ENCODE data around the gene CLRN1. TPM values are rescaled to one million over a fixed set of nuclear protein-coding genes. Genes with fewer than 3 reads are reported as not detected.

The CLRN1 gene
- total RNA-seq, 1 experiment from 2014 or later = not detected

- no peak for DNase-seq
- peaks cover 55% of the 10 kb centered on the region for H3K27me3 ChIP-seq
- no peak overlapping the region for H3K4me3 ChIP-seq
- H3K36me3 ChIP-seq = no peaks in the 10 kb centered on the region
- H3K9me3 ChIP-seq = no peaks in the 10 kb centered on the region; the same call in 1 of the 2 replicates
These were observed 66.8 kb downstream of the CLRN1 start for GRCh38 chr3:150905746-150906145.

- Histone ChIP-seq H3K27me3 (peaks cover 54% of the 10 kb centered on the region), H3K36me3 (no peaks in the 10 kb centered on the region), H3K4me3 (no peak within 1 kb of the TSS), H3K9me3 (no peaks in the 10 kb centered on the region; the same call in 1 of the 2 replicates)
- DNase-seq = no peak
These were observed 67.2 kb downstream of the CLRN1 start, which contains the start of gene MINDY4B for GRCh38 chr3:150905339-150905738. TSS of gene MINDY4B (minus strand) at chr3:150905439. CDS start at chr3:150905439, 0 bp downstream.

- DNase-seq = no peak
- Histone ChIP-seq H3K36me3 (no peaks in the 10 kb centered on the region), H3K9me3 (no peaks in the 10 kb centered on the region; the same call in 1 of the 2 replicates), H3K4me3 (no peak overlapping the region), H3K27me3 (peaks cover 33% of the 10 kb centered on the region)
These were observed 69.5 kb downstream of the CLRN1 start for GRCh38 chr3:150902988-150903387.

- DNase-seq = no peak
- Histone ChIP-seq H3K9me3 (no peaks in the 10 kb centered on the region; the same call in 1 of the 2 replicates), H3K36me3 (no peaks in the 10 kb centered on the region), H3K27me3 (peaks cover 33% of the 10 kb centered on the region), H3K4me3 (no peak overlapping the region)
These were observed 70.7 kb downstream of the CLRN1 start for GRCh38 chr3:150901793-150902192.

- DNase-seq = no peak
- H3K4me3 ChIP-seq = no peak overlapping the region
- peaks cover 12% of the 10 kb centered on the region for H3K27me3 ChIP-seq
- H3K36me3 ChIP-seq = no peaks in the 10 kb centered on the region
- H3K9me3 ChIP-seq = no peaks in the 10 kb centered on the region; the same call in 1 of the 2 replicates
These were observed 73.4 kb downstream of the CLRN1 start for GRCh38 chr3:150899141-150899540.

- Histone ChIP-seq H3K9me3 (no peaks in the 10 kb centered on the region), H3K36me3 (no peaks in the 10 kb centered on the region), H3K27me3 (peaks cover 3% of the 10 kb centered on the region), H3K4me3 (no peak overlapping the region)
- no peak for DNase-seq
These were observed 74.3 kb downstream of the CLRN1 start for GRCh38 chr3:150898046-150898754.

GRCh38 chr3:150897592-150897991, 74.9 kb downstream of the CLRN1 start:
- Histone ChIP-seq H3K27me3 (no peaks in the 10 kb centered on the region; the same call in none of the 2 replicates), H3K36me3 (no peaks in the 10 kb centered on the region), H3K4me3 (no peak overlapping the region), H3K9me3 (no peaks in the 10 kb centered on the region)
- no peak for DNase-seq

- no peak for DNase-seq
- H3K27me3 ChIP-seq = peaks cover 19% of the 10 kb centered on the region
- H3K36me3 ChIP-seq = no peaks in the 10 kb centered on the region
- H3K9me3 ChIP-seq = no peaks in the 10 kb centered on the region
- no peak overlapping the region for H3K4me3 ChIP-seq
These were observed 81.7 kb downstream of the CLRN1 start for GRCh38 chr3:150890831-150891230.

- Histone ChIP-seq H3K27me3 (peaks cover 24% of the 10 kb centered on the region), H3K4me3 (no peak overlapping the region), H3K9me3 (no peaks in the 10 kb centered on the region), H3K36me3 (no peaks in the 10 kb centered on the region)
- no peak for DNase-seq
These were observed 82.2 kb downstream of the CLRN1 start for GRCh38 chr3:150890295-150890694.

- no peak overlapping the region for H3K4me3 ChIP-seq
- no peaks in the 10 kb centered on the region for H3K36me3 ChIP-seq
- no peaks in the 10 kb centered on the region for H3K9me3 ChIP-seq
These were observed 83.4 kb downstream of the CLRN1 start for GRCh38 chr3:150889106-150889505.

GRCh38 chr3:150887031-150887430, 85.5 kb downstream of the CLRN1 start:
- Histone ChIP-seq H3K9me3 (no peaks in the 10 kb centered on the region), H3K36me3 (no peaks in the 10 kb centered on the region), H3K4me3 (no peak overlapping the region), H3K27me3 (peaks cover 40% of the 10 kb centered on the region)
- DNase-seq = no peak

More at GRCh38 chr3:150889106-150889505, 83.4 kb downstream of the CLRN1 start:
- H3K27me3 ChIP-seq = peaks cover 27% of the 10 kb centered on the region
- no peak for DNase-seq

- Histone ChIP-seq H3K9me3 (no peaks in the 10 kb centered on the region), H3K27me3 (peaks cover 36% of the 10 kb centered on the region), H3K4me3 (no peak overlapping the region), H3K36me3 (no peaks in the 10 kb centered on the region)
- no peak for DNase-seq
These were observed 87.0 kb downstream of the CLRN1 start for GRCh38 chr3:150885535-150885934.

- Histone ChIP-seq H3K4me3 (no peak overlapping the region), H3K27me3 (peaks cover 13% of the 10 kb centered on the region), H3K36me3 (no peaks in the 10 kb centered on the region), H3K9me3 (no peaks in the 10 kb centered on the region)
- no peak for DNase-seq
These were observed 93.4 kb downstream of the CLRN1 start for GRCh38 chr3:150878996-150879575.

GRCh38 chr3:150878290-150878689, 94.2 kb downstream of the CLRN1 start:
- no peaks in the 10 kb centered on the region for H3K9me3 ChIP-seq
- no peak for DNase-seq
- H3K36me3 ChIP-seq = no peaks in the 10 kb centered on the region
- no peak overlapping the region for H3K4me3 ChIP-seq
- H3K27me3 ChIP-seq = peaks cover 5% of the 10 kb centered on the region; the same call in 1 of the 2 replicates

GRCh38 chr3:150877303-150877702, 95.2 kb downstream of the CLRN1 start:
- no peak for DNase-seq
- H3K27me3 ChIP-seq = no peaks in the 10 kb centered on the region; the same call in 1 of the 2 replicates
- H3K9me3 ChIP-seq = no peaks in the 10 kb centered on the region
- no peaks in the 10 kb centered on the region for H3K36me3 ChIP-seq
- no peak overlapping the region for H3K4me3 ChIP-seq

GRCh38 chr3:150876611-150877265, 95.8 kb downstream of the CLRN1 start:
- Histone ChIP-seq H3K9me3 (no peaks in the 10 kb centered on the region), H3K36me3 (no peaks in the 10 kb centered on the region), H3K4me3 (no peak overlapping the region), H3K27me3 (no peaks in the 10 kb centered on the region; the same call in 1 of the 2 replicates)
- no peak for DNase-seq

Data from MG63 (cell line).